Panc1 (cell line): ENCODE measurements around the gene MEGF11. TPM values are rescaled to one million over a fixed set of nuclear protein-coding genes. Genes with fewer than 3 reads are reported as not detected.

Experiments
- ATAC-seq: fragments of 200-7000 bp; cut with Tn5 transposase; 2 replicates; pipeline ENCODE4 v1.9.1; 2020; ENCODE audit warnings: mild to moderate bottlenecking, moderate library complexity
- BruUV-seq: library from RNA; stranded (reverse); fragments of 400-500 nt; replicated peaks from 2 replicates; lab custom pipeline; 2021; lab: Mats Ljungman, UMichigan
- CTCF ChIA-PET: fragments of 300-600 bp; sonication (Branson Sonifier 250); formaldehyde crosslinking; loops from one replicate; lab custom pipeline; 2022; ENCODE audit warnings: antibody characterized with exemption; lab: Charles Lee
- POLR2A ChIA-PET: fragments of 300-600 bp; sonication (Branson Sonifier 250); formaldehyde crosslinking; loops from one replicate; lab custom pipeline; 2022; ENCODE audit warnings: antibody characterized with exemption; lab: Charles Lee
- DNase-seq: peaks from one replicate; pipeline ENCODE4 v3.0.0-alpha.2; 2010; ENCODE audit warnings: low read depth, low spot score
- H3K27ac ChIP-seq: 2 replicates; pipeline ENCODE4 v1.5.1; 2011; ENCODE audit warnings: mild to moderate bottlenecking, low read length, inconsistent platforms
- H3K27me3 ChIP-seq: fragments of 200-500 bp; sonication (Bioruptor generic); 2 replicates; pipeline ENCODE4 v1.6.0; 2014; ENCODE audit warnings: low read length, inconsistent platforms; ENCODE audit not compliant: control insufficient read depth, insufficient read depth
- H3K36me3 ChIP-seq: fragments of 200-500 bp; sonication (Bioruptor generic); 2 replicates; pipeline ENCODE4 v1.5.1; 2014; ENCODE audit warnings: inconsistent platforms, mild to moderate bottlenecking, low read length, moderate library complexity; ENCODE audit not compliant: control insufficient read depth, insufficient read depth
- H3K4me1 ChIP-seq: 2 replicates; pipeline ENCODE4 v1.5.1; 2011; ENCODE audit warnings: inconsistent platforms, mild to moderate bottlenecking, low read length, moderate library complexity; ENCODE audit not compliant: control insufficient read depth, insufficient read depth
- H3K4me3 ChIP-seq, 2 experiments: 2 replicates each; pipeline ENCODE4 v1.5.1; 2011 to 2012; ENCODE audit warnings: low read depth in 2 of 2, low read length in 2 of 2, mild to moderate bottlenecking in 2 of 2, inconsistent platforms in 1 of 2, moderate library complexity in 1 of 2
- H3K9me3 ChIP-seq: fragments of 200-500 bp; sonication (Bioruptor generic); 2 replicates; pipeline ENCODE4 v1.5.1; 2014; ENCODE audit warnings: low read depth, mild to moderate bottlenecking, inconsistent platforms, low read length, moderate library complexity; ENCODE audit not compliant: control insufficient read depth, insufficient read depth
- POLR2AphosphoS5 ChIP-seq: IDR thresholded peaks from 2 replicates; pipeline ENCODE4 v1.6.1; 2012; ENCODE audit warnings: mild to moderate bottlenecking, low read depth, low read length, moderate library complexity
- SIN3A ChIP-seq: IDR thresholded peaks from 2 replicates; pipeline ENCODE4 v1.6.1; 2012; ENCODE audit warnings: low read depth, mild to moderate bottlenecking, low read length, moderate library complexity, borderline replicate concordance; ENCODE audit not compliant: insufficient read depth
- TCF7L2 ChIP-seq: IDR thresholded peaks from 2 replicates; pipeline ENCODE4 v1.6.1; 2011; ENCODE audit warnings: mild to moderate bottlenecking, low read depth, low read length, inconsistent platforms
- in situ Hi-C: cut with HindIII; loops from 2 replicates; pipeline ENCODE4 v1.10.0; 2016; ENCODE audit warnings: low sequenced_read_pairs, low pct_unique_long_range_greater_than_20kb
- intact Hi-C: fragments of 100-400 bp; cut with micrococcal nuclease; formaldehyde crosslinking; loops from one replicate; pipeline ENCODE4 v1.10.0; 2022; ENCODE audit not compliant: unreplicated experiment
- total RNA-seq: library from RNA; stranded (reverse); gene quantifications from one replicate; pipeline ENCODE4 v1.2.1, GENCODE V29; 2021; ENCODE audit not compliant: unreplicated experiment
- TF ChIP-seq, protein P1 (sequence below), 2 experiments: IDR thresholded peaks; 2 replicates each; pipeline ENCODE4 v1.6.1; 2011 to 2012; ENCODE audit warnings: low read depth in 2 of 2, control low read depth in 1 of 2, low read length in 1 of 2, mild to moderate bottlenecking in 1 of 2, moderate library complexity in 1 of 2; ENCODE audit not compliant: insufficient read depth in 1 of 2
- TF ChIP-seq, protein P2 (sequence below): fragments of 450-650 bp; IDR thresholded peaks from 2 replicates; pipeline ENCODE4 v1.5.1; 2017; ENCODE audit warnings: mild to moderate bottlenecking

Gene MEGF11
- total RNA-seq, 1 experiment from 2014 or later: 0.95 TPM

DNA sequence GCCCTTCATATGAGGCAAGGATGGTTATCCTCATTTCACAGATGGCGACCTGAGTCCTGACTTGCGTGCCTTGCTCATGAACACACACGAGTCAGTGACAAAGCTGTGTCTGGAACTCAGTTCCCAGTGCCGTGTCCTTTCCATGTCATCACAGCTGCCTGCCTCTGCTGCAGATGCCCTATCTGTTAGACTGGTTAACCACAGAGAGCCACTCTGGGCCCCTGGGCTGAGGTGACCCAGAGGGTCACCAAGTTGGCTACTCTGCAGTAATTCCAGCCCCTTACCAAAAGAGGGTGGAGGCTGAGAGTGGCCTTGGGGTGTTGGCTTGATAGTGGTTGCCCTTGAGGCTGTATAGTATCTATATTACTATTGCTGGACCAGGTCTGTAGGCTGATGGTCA lies 343.2 kb downstream of the MEGF11 start:
- no TSS peak for BruUV-seq
- intact Hi-C loops: no loop called here
- no peaks in the 10 kb centered on the region for H3K27me3 ChIP-seq
- DNase-seq (no peak), ATAC-seq (no peak)
- in situ Hi-C loops: no loop called here
- H3K36me3 ChIP-seq: peaks cover 4% of the 10 kb centered on the region
- H3K4me3 ChIP-seq: no peak overlapping the region
- POLR2A ChIA-PET: no interaction called here
- no peak overlapping the region for H3K27ac ChIP-seq
- H3K4me1 ChIP-seq: no peaks in the 10 kb centered on the region
- H3K9me3 ChIP-seq: no peaks in the 10 kb centered on the region
- CTCF ChIA-PET: no interaction called here
- no peak for TF ChIP-seq POLR2AphosphoS5
- TF ChIP-seq SIN3A: no peak
- TF ChIP-seq, protein P1, sequence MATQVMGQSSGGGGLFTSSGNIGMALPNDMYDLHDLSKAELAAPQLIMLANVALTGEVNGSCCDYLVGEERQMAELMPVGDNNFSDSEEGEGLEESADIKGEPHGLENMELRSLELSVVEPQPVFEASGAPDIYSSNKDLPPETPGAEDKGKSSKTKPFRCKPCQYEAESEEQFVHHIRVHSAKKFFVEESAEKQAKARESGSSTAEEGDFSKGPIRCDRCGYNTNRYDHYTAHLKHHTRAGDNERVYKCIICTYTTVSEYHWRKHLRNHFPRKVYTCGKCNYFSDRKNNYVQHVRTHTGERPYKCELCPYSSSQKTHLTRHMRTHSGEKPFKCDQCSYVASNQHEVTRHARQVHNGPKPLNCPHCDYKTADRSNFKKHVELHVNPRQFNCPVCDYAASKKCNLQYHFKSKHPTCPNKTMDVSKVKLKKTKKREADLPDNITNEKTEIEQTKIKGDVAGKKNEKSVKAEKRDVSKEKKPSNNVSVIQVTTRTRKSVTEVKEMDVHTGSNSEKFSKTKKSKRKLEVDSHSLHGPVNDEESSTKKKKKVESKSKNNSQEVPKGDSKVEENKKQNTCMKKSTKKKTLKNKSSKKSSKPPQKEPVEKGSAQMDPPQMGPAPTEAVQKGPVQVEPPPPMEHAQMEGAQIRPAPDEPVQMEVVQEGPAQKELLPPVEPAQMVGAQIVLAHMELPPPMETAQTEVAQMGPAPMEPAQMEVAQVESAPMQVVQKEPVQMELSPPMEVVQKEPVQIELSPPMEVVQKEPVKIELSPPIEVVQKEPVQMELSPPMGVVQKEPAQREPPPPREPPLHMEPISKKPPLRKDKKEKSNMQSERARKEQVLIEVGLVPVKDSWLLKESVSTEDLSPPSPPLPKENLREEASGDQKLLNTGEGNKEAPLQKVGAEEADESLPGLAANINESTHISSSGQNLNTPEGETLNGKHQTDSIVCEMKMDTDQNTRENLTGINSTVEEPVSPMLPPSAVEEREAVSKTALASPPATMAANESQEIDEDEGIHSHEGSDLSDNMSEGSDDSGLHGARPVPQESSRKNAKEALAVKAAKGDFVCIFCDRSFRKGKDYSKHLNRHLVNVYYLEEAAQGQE (IDR thresholded peaks at IDR 0.05; ENCODE audit: insufficient read depth in 1 of 2, low read depth in 2 of 2, low read length in 1 of 2): no peak

DNA sequence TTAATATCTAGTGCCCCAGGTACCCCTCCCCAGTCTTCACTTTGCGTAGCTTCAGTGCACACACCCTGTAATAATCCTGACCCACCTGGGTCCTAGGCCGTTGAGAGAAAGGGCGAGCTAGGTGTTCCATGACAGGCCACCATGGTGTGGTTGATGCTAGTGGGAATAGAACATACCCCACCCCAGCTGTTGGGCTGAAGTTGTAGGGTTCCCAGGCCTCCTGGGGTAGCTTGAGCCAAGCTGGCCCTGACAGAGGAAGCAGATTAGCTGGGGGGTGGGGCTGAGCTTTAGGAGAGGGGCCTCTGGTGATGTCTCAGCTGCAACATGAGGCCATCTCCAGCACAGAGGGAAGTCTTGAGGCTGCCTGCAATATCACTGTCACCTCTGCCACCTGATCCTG lies 343.7 kb downstream of the MEGF11 start:
- in situ Hi-C loops: no loop called here
- POLR2A ChIA-PET: no interaction called here
- intact Hi-C loops: no loop called here
- TF ChIP-seq, protein P2, sequence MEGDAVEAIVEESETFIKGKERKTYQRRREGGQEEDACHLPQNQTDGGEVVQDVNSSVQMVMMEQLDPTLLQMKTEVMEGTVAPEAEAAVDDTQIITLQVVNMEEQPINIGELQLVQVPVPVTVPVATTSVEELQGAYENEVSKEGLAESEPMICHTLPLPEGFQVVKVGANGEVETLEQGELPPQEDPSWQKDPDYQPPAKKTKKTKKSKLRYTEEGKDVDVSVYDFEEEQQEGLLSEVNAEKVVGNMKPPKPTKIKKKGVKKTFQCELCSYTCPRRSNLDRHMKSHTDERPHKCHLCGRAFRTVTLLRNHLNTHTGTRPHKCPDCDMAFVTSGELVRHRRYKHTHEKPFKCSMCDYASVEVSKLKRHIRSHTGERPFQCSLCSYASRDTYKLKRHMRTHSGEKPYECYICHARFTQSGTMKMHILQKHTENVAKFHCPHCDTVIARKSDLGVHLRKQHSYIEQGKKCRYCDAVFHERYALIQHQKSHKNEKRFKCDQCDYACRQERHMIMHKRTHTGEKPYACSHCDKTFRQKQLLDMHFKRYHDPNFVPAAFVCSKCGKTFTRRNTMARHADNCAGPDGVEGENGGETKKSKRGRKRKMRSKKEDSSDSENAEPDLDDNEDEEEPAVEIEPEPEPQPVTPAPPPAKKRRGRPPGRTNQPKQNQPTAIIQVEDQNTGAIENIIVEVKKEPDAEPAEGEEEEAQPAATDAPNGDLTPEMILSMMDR: no peak
- TF ChIP-seq TCF7L2 (no peak), POLR2AphosphoS5 (no peak), SIN3A (no peak)
- TF ChIP-seq, protein P1 (IDR thresholded peaks at IDR 0.05; ENCODE audit: insufficient read depth in 1 of 2, low read depth in 2 of 2, low read length in 1 of 2): no peak
- H3K36me3 ChIP-seq: peaks cover 6% of the 10 kb centered on the region
- CTCF ChIA-PET: no interaction called here
- DNase-seq (no peak), ATAC-seq (no peak)
- no peaks in the 10 kb centered on the region for H3K27me3 ChIP-seq
- H3K9me3 ChIP-seq: no peaks in the 10 kb centered on the region
- no peak overlapping the region for H3K4me3 ChIP-seq
- no TSS peak for BruUV-seq
- H3K4me1 ChIP-seq: no peaks in the 10 kb centered on the region
- H3K27ac ChIP-seq: no peak overlapping the region
